NT2/D1 (cell line): ENCODE measurements around the gene CCNB2.

Source experiments
- SUZ12 ChIP-seq: IDR thresholded peaks from 2 replicates; pipeline ENCODE4 v1.6.1; 2011; ENCODE audit not compliant: insufficient read length, insufficient read depth; ENCODE audit errors: extremely low read depth
- YY1 ChIP-seq: IDR thresholded peaks from 2 replicates; pipeline ENCODE4 v1.6.1; 2011; ENCODE audit not compliant: insufficient read length, insufficient read depth
- ZNF274 ChIP-seq: IDR thresholded peaks from 2 replicates; pipeline ENCODE4 v1.6.1; 2011; ENCODE audit warnings: mild to moderate bottlenecking, low read depth, low read length

- TF ChIP-seq SUZ12 (no peak), YY1 (no peak), ZNF274 (no peak)
Observed at GRCh38 chr15:59157840-59158700, 53.1 kb downstream of the CCNB2 start.
